ENCODE results near the gene LATS2.

Gene LATS2

GRCh38 chr13:21013682-21014038 lies 47.7 kb downstream of the LATS2 start:
- no peak for DNase-seq

- no peak for DNase-seq
Measured at GRCh38 chr13:21012841-21013681, 48.3 kb downstream of the LATS2 start.

GRCh38 chr13:21012211-21012610 lies 49.2 kb downstream of the LATS2 start:
- DNase-seq, result no peak

- DNase-seq, result no peak
Measured at GRCh38 chr13:21011378-21011777, 50.0 kb downstream of the LATS2 start.

GRCh38 chr13:21010621-21011020 lies 50.8 kb downstream of the LATS2 start:
- no peak for DNase-seq

GRCh38 chr13:21009036-21009435 lies 52.4 kb downstream of the LATS2 start:
- DNase-seq, result no peak

- no peak for DNase-seq
Measured at GRCh38 chr13:21008026-21008425, 53.4 kb downstream of the LATS2 start.

- no peak for DNase-seq
Measured at GRCh38 chr13:21006141-21007005, 55.0 kb downstream of the LATS2 start.

GRCh38 chr13:21005193-21005592 lies 56.2 kb downstream of the LATS2 start:
- no peak for DNase-seq

GRCh38 chr13:21001471-21001870 lies 59.9 kb downstream of the LATS2 start:
- no peak for DNase-seq

GRCh38 chr13:21000647-21001046 lies 60.7 kb downstream of the LATS2 start:
- no peak for DNase-seq

- no peak for DNase-seq
Measured at GRCh38 chr13:20998649-20999415, 62.6 kb downstream of the LATS2 start.

- DNase-seq, result no peak
Measured at GRCh38 chr13:20997301-20998161, 63.9 kb downstream of the LATS2 start.

- no peak for DNase-seq
Measured at GRCh38 chr13:20995245-20995838, 66.0 kb downstream of the LATS2 start.

- DNase-seq, result no peak
Measured at GRCh38 chr13:20994441-20994821, 67.0 kb downstream of the LATS2 start.

- no peak for DNase-seq
Measured at GRCh38 chr13:20993661-20994440, 67.5 kb downstream of the LATS2 start.

GRCh38 chr13:20993211-20993610 lies 68.2 kb downstream of the LATS2 start:
- no peak for DNase-seq

- DNase-seq, result no peak
Measured at GRCh38 chr13:20991741-20992520, 69.5 kb downstream of the LATS2 start.

- no peak for DNase-seq
Measured at GRCh38 chr13:20990910-20991525, 70.4 kb downstream of the LATS2 start.
